ENCODE measurements around the gene UFD1.

- TF ChIP-seq CTCF (IDR thresholded peaks at IDR 0.05; ENCODE audit: poor library complexity) (no peak), EZH2 (IDR thresholded peaks at IDR 0.05; ENCODE audit: borderline replicate concordance) (no peak)
These were observed 41.7 kb upstream of the UFD1 start for GRCh38 chr22:19520566-19521305.
